HEK293 (cell line): ENCODE results near the gene SMIM7.

Experiments
- KLF10 ChIP-seq: fragments of 450-650 bp; IDR thresholded peaks from 2 replicates; pipeline ENCODE4 v1.5.1; 2018; ENCODE audit warnings: missing biosample characterization, mild to moderate bottlenecking, missing genetic modification characterization
- KLF16 ChIP-seq: fragments of 450-650 bp; formaldehyde crosslinking; IDR thresholded peaks from 2 replicates; pipeline ENCODE4 v1.5.1; 2017; ENCODE audit warnings: missing biosample characterization, missing genetic modification characterization
- PRDM1 ChIP-seq: fragments of 450-650 bp; formaldehyde crosslinking; IDR thresholded peaks from 2 replicates; pipeline ENCODE4; 2016; ENCODE audit warnings: missing biosample characterization, missing genetic modification characterization
- ZFHX2 ChIP-seq: fragments of 450-650 bp; formaldehyde crosslinking; conservative IDR thresholded peaks from 2 replicates; pipeline ENCODE4 v1.5.1; 2016; ENCODE audit warnings: missing biosample characterization, missing genetic modification characterization
- ZNF132 ChIP-seq: fragments of 450-650 bp; formaldehyde crosslinking; IDR thresholded peaks from 2 replicates; pipeline ENCODE4 v1.5.1; 2017; ENCODE audit warnings: missing biosample characterization, missing genetic modification characterization, borderline replicate concordance
- ZNF140 ChIP-seq: fragments of 450-650 bp; formaldehyde crosslinking; IDR thresholded peaks from 2 replicates; pipeline ENCODE4 v1.5.1; 2016; ENCODE audit warnings: missing biosample characterization, missing genetic modification characterization
- ZNF157 ChIP-seq: fragments of 450-650 bp; formaldehyde crosslinking; IDR thresholded peaks from 2 replicates; pipeline ENCODE4 v1.5.1; 2016; ENCODE audit warnings: missing biosample characterization, missing genetic modification characterization
- ZNF174 ChIP-seq: fragments of 450-650 bp; formaldehyde crosslinking; IDR thresholded peaks from 2 replicates; pipeline ENCODE4 v1.5.0; 2017; ENCODE audit warnings: missing biosample characterization, mild to moderate bottlenecking, missing genetic modification characterization
- ZNF292 ChIP-seq: fragments of 450-650 bp; formaldehyde crosslinking; IDR thresholded peaks from 2 replicates; pipeline ENCODE4 v1.5.1; 2016; ENCODE audit warnings: low read depth, missing biosample characterization, missing genetic modification characterization, borderline replicate concordance
- ZNF394 ChIP-seq: fragments of 450-650 bp; formaldehyde crosslinking; IDR thresholded peaks from 2 replicates; pipeline ENCODE4 v1.5.1; 2016; ENCODE audit warnings: missing biosample characterization, missing genetic modification characterization, mild to moderate bottlenecking, moderate library complexity, borderline replicate concordance
- ZNF514 ChIP-seq: fragments of 450-650 bp; formaldehyde crosslinking; IDR thresholded peaks from 2 replicates; pipeline ENCODE4 v1.5.1; 2016; ENCODE audit warnings: missing biosample characterization, missing genetic modification characterization
- ZNF76 ChIP-seq: fragments of 450-650 bp; formaldehyde crosslinking; IDR thresholded peaks from 2 replicates; pipeline ENCODE4; 2016; ENCODE audit warnings: low read depth, missing biosample characterization, missing genetic modification characterization, borderline replicate concordance
- ZNF777 ChIP-seq: fragments of 450-650 bp; formaldehyde crosslinking; IDR thresholded peaks from 2 replicates; pipeline ENCODE4 v1.5.1; 2017; ENCODE audit warnings: missing biosample characterization, missing genetic modification characterization, borderline replicate concordance
- ZSCAN16 ChIP-seq: fragments of 450-650 bp; formaldehyde crosslinking; IDR thresholded peaks from 2 replicates; pipeline ENCODE4 v1.5.1; 2016; ENCODE audit warnings: missing biosample characterization, missing genetic modification characterization
- TF ChIP-seq, protein P1 (sequence below): fragments of 450-650 bp; formaldehyde crosslinking; IDR thresholded peaks from 2 replicates; pipeline ENCODE4 v1.5.1; 2016; ENCODE audit warnings: missing biosample characterization, missing genetic modification characterization
- TF ChIP-seq, protein P2 (sequence below): fragments of 450-650 bp; IDR thresholded peaks from 2 replicates; pipeline ENCODE4 v1.5.1; 2018; ENCODE audit warnings: missing biosample characterization, mild to moderate bottlenecking, missing genetic modification characterization
- TF ChIP-seq, protein P3 (sequence below): fragments of 450-650 bp; formaldehyde crosslinking; IDR thresholded peaks from 2 replicates; pipeline ENCODE4 v1.5.1; 2016; ENCODE audit warnings: missing biosample characterization, missing genetic modification characterization
- TF ChIP-seq, protein P4 (sequence below): fragments of 450-650 bp; formaldehyde crosslinking; IDR thresholded peaks from 2 replicates; pipeline ENCODE4 v1.5.1; 2017; ENCODE audit warnings: missing biosample characterization, missing genetic modification characterization
- TF ChIP-seq, protein P5 (sequence below): fragments of 450-650 bp; formaldehyde crosslinking; IDR thresholded peaks from 2 replicates; pipeline ENCODE4 v1.5.1; 2016; ENCODE audit warnings: missing biosample characterization, missing genetic modification characterization
- TF ChIP-seq, protein P6 (sequence below): fragments of 450-650 bp; formaldehyde crosslinking; IDR thresholded peaks from 2 replicates; pipeline ENCODE4 v1.5.1; 2016; ENCODE audit warnings: missing biosample characterization, missing genetic modification characterization
- TF ChIP-seq, protein P7 (sequence below): fragments of 450-650 bp; formaldehyde crosslinking; IDR thresholded peaks from 2 replicates; pipeline ENCODE4 v1.5.1; 2016; ENCODE audit warnings: missing biosample characterization, missing genetic modification characterization, borderline replicate concordance
- TF ChIP-seq, protein P8 (sequence below): IDR thresholded peaks from 2 replicates; pipeline ENCODE4 v1.6.1; 2011; ENCODE audit warnings: mild to moderate bottlenecking, low read depth, low read length, borderline replicate concordance

SMIM7 gene

DNA sequence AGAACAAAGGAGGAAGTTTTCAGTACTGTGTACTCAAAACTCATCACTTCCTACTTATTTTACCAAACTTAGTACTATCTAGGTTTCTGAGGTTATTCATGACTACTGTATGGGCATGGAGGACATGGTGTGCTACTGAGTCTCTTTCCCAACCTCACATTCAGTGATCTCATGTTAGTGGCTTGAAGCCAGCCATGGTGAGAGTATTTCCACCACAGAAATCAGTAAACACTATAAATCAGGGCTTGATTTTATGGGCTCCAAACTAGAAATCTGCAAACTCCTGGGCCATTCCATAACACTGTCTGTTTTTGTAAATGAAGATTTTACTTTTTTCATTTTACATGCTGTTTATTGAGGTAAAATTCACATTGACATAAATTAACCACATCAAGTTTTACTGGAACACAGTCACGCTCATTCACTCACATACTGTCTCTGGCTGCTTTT lies 51.6 kb downstream of the SMIM7 start (continued):
- TF ChIP-seq ZNF174 (tag by site-specific recombination), result no peak
- TF ChIP-seq ZNF132 (tag by site-specific recombination), result no peak
- TF ChIP-seq ZNF76 (tag by site-specific recombination), result no peak
- TF ChIP-seq, protein P1, sequence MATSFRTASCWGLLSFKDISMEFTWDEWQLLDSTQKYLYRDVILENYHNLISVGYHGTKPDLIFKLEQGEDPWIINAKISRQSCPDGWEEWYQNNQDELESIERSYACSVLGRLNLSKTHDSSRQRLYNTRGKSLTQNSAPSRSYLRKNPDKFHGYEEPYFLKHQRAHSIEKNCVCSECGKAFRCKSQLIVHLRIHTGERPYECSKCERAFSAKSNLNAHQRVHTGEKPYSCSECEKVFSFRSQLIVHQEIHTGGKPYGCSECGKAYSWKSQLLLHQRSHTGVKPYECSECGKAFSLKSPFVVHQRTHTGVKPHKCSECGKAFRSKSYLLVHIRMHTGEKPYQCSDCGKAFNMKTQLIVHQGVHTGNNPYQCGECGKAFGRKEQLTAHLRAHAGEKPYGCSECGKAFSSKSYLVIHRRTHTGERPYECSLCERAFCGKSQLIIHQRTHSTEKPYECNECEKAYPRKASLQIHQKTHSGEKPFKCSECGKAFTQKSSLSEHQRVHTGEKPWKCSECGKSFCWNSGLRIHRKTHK (tag by site-specific recombination), result no peak
- TF ChIP-seq, protein P2, sequence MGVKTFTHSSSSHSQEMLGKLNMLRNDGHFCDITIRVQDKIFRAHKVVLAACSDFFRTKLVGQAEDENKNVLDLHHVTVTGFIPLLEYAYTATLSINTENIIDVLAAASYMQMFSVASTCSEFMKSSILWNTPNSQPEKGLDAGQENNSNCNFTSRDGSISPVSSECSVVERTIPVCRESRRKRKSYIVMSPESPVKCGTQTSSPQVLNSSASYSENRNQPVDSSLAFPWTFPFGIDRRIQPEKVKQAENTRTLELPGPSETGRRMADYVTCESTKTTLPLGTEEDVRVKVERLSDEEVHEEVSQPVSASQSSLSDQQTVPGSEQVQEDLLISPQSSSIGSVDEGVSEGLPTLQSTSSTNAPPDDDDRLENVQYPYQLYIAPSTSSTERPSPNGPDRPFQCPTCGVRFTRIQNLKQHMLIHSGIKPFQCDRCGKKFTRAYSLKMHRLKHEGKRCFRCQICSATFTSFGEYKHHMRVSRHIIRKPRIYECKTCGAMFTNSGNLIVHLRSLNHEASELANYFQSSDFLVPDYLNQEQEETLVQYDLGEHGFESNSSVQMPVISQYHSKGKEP (tag by site-specific recombination), result peak; percentile 38; the same call in 1 of the 2 replicates
- no peak for TF ChIP-seq ZNF157 (tag by site-specific recombination)
- TF ChIP-seq PRDM1 (tag by site-specific recombination), result peak; percentile 62
- 0 out of 2 replicates have a peak, but pooled peaks have one; percentile 21 for TF ChIP-seq KLF16 (tag by site-specific recombination)
- TF ChIP-seq ZNF394, result peak; percentile 21; the same call in 1 of the 2 replicates
- no peak for TF ChIP-seq ZNF140 (tag by site-specific recombination)
- no peak for TF ChIP-seq ZNF777
- TF ChIP-seq, protein P3, sequence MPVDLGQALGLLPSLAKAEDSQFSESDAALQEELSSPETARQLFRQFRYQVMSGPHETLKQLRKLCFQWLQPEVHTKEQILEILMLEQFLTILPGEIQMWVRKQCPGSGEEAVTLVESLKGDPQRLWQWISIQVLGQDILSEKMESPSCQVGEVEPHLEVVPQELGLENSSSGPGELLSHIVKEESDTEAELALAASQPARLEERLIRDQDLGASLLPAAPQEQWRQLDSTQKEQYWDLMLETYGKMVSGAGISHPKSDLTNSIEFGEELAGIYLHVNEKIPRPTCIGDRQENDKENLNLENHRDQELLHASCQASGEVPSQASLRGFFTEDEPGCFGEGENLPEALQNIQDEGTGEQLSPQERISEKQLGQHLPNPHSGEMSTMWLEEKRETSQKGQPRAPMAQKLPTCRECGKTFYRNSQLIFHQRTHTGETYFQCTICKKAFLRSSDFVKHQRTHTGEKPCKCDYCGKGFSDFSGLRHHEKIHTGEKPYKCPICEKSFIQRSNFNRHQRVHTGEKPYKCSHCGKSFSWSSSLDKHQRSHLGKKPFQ (tag by site-specific recombination), result peak; percentile 91
- TF ChIP-seq, protein P4, sequence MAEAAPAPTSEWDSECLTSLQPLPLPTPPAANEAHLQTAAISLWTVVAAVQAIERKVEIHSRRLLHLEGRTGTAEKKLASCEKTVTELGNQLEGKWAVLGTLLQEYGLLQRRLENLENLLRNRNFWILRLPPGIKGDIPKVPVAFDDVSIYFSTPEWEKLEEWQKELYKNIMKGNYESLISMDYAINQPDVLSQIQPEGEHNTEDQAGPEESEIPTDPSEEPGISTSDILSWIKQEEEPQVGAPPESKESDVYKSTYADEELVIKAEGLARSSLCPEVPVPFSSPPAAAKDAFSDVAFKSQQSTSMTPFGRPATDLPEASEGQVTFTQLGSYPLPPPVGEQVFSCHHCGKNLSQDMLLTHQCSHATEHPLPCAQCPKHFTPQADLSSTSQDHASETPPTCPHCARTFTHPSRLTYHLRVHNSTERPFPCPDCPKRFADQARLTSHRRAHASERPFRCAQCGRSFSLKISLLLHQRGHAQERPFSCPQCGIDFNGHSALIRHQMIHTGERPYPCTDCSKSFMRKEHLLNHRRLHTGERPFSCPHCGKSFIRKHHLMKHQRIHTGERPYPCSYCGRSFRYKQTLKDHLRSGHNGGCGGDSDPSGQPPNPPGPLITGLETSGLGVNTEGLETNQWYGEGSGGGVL (tag by site-specific recombination), result peak; percentile 56
- TF ChIP-seq, protein P5, sequence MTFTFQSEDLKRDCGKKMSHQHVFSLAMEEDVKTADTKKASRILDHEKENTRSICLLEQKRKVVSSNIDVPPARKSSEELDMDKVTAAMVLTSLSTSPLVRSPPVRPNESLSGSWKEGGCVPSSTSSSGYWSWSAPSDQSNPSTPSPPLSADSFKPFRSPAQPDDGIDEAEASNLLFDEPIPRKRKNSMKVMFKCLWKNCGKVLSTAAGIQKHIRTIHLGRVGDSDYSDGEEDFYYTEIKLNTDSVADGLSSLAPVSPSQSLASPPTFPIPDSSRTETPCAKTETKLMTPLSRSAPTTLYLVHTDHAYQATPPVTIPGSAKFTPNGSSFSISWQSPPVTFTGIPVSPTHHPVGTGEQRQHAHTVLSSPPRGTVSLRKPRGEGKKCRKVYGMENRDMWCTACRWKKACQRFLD (tag by site-specific recombination), result no peak
- TF ChIP-seq, protein P6, sequence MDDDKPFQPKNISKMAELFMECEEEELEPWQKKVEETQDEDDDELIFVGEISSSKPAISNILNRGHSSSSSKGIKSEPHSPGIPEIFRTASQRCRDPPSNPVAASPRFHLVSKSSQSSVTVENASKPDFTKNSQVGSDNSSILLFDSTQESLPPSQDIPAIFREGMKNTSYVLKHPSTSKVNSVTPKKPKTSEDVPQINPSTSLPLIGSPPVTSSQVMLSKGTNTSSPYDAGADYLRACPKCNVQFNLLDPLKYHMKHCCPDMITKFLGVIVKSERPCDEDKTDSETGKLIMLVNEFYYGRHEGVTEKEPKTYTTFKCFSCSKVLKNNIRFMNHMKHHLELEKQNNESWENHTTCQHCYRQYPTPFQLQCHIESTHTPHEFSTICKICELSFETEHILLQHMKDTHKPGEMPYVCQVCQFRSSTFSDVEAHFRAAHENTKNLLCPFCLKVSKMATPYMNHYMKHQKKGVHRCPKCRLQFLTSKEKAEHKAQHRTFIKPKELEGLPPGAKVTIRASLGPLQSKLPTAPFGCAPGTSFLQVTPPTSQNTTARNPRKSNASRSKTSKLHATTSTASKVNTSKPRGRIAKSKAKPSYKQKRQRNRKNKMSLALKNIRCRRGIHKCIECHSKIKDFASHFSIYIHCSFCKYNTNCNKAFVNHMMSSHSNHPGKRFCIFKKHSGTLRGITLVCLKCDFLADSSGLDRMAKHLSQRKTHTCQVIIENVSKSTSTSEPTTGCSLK (tag by site-specific recombination), result no peak
- TF ChIP-seq, protein P7, sequence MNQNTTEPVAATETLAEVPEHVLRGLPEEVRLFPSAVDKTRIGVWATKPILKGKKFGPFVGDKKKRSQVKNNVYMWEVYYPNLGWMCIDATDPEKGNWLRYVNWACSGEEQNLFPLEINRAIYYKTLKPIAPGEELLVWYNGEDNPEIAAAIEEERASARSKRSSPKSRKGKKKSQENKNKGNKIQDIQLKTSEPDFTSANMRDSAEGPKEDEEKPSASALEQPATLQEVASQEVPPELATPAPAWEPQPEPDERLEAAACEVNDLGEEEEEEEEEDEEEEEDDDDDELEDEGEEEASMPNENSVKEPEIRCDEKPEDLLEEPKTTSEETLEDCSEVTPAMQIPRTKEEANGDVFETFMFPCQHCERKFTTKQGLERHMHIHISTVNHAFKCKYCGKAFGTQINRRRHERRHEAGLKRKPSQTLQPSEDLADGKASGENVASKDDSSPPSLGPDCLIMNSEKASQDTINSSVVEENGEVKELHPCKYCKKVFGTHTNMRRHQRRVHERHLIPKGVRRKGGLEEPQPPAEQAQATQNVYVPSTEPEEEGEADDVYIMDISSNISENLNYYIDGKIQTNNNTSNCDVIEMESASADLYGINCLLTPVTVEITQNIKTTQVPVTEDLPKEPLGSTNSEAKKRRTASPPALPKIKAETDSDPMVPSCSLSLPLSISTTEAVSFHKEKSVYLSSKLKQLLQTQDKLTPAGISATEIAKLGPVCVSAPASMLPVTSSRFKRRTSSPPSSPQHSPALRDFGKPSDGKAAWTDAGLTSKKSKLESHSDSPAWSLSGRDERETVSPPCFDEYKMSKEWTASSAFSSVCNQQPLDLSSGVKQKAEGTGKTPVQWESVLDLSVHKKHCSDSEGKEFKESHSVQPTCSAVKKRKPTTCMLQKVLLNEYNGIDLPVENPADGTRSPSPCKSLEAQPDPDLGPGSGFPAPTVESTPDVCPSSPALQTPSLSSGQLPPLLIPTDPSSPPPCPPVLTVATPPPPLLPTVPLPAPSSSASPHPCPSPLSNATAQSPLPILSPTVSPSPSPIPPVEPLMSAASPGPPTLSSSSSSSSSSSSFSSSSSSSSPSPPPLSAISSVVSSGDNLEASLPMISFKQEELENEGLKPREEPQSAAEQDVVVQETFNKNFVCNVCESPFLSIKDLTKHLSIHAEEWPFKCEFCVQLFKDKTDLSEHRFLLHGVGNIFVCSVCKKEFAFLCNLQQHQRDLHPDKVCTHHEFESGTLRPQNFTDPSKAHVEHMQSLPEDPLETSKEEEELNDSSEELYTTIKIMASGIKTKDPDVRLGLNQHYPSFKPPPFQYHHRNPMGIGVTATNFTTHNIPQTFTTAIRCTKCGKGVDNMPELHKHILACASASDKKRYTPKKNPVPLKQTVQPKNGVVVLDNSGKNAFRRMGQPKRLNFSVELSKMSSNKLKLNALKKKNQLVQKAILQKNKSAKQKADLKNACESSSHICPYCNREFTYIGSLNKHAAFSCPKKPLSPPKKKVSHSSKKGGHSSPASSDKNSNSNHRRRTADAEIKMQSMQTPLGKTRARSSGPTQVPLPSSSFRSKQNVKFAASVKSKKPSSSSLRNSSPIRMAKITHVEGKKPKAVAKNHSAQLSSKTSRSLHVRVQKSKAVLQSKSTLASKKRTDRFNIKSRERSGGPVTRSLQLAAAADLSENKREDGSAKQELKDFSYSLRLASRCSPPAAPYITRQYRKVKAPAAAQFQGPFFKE (tag by site-specific recombination), result no peak
- TF ChIP-seq, protein P8, sequence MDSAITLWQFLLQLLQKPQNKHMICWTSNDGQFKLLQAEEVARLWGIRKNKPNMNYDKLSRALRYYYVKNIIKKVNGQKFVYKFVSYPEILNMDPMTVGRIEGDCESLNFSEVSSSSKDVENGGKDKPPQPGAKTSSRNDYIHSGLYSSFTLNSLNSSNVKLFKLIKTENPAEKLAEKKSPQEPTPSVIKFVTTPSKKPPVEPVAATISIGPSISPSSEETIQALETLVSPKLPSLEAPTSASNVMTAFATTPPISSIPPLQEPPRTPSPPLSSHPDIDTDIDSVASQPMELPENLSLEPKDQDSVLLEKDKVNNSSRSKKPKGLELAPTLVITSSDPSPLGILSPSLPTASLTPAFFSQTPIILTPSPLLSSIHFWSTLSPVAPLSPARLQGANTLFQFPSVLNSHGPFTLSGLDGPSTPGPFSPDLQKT, result no peak
- TF ChIP-seq ZFHX2 (tag by site-specific recombination), result no peak
- TF ChIP-seq ZNF292 (tag by site-specific recombination), result no peak
- no peak for TF ChIP-seq ZNF514 (tag by site-specific recombination)
- no peak for TF ChIP-seq ZSCAN16 (tag by site-specific recombination)
- peak; percentile 60; the same call in 1 of the 2 replicates for TF ChIP-seq KLF10 (tag by site-specific recombination)
